HG03060 (cell line): ENCODE measurements around the gene CEP112.

Source experiments
- ATAC-seq: cut with Tn5 transposase; IDR thresholded peaks from one replicate; pipeline ENCODE4 v1.9.1; 2021; ENCODE audit warnings: low read depth, moderate number of reproducible peaks; ENCODE audit not compliant: unreplicated experiment

CEP112 gene

DNA sequence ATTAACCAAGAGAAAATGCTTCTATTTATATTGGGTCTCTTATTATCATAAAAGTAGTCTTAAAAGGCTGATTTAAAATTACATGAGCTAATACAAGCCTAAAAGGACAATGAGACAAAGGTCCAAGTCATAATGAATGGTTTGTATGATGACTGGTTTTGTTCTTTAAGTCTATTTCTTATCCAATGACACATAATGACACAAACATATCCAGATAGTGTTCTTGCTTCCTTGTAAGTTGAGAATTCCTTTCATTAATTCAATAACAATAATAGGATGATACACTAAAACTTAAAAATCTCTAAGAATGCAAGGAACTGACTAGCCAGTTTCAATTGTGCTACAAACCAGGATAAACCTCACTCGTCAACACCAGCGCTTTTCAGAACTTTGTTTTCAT lies 244.1 kb downstream of the CEP112 start:
- no peak for ATAC-seq

DNA sequence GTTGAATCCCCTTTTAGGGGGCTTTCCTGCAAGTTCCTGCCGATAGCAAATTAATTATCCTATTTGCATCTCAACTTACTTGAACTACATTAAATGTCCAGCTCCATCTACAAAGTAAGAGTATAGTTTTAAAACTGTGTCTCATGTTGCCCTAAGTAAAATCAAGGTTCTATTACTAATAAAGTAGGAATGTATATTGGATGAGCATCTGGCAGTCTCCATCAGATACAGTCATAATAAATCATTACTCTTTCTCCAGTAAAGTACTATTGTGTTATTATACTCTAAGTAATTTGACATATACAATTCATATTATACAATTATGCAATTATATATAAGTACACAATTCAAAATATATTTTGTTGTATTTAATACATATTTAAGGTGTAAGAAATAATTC lies 249.3 kb downstream of the CEP112 start:
- no peak for ATAC-seq

DNA sequence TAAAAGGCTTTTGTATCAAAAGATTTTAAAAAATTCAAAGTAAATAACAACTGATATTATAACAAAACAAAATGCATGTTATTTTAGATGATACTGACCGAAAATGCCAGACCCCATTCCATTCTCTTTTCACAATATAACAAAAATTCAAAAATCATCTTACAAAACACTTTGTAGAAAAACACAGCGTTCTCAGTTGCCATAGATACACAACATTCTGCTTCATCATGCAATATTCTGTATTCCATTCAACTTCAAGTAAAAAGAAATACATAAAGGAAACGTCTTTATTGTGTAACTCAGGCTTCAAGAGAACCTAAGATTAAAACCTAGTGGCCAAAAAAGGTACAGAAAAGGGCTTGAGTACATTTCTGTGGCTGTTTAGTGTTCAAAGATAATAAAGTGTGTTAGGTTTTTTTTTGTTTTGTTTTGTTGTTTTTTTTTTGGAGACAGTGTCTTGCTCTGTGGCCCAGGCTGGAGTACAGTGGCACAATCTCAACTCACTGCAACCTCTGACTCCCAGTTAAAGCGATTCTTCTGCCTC lies 250.5 kb downstream of the CEP112 start:
- no peak for ATAC-seq

- ATAC-seq, result no peak
Measured at GRCh38 chr17:65936013-65936412, 255.9 kb downstream of the CEP112 start.

DNA sequence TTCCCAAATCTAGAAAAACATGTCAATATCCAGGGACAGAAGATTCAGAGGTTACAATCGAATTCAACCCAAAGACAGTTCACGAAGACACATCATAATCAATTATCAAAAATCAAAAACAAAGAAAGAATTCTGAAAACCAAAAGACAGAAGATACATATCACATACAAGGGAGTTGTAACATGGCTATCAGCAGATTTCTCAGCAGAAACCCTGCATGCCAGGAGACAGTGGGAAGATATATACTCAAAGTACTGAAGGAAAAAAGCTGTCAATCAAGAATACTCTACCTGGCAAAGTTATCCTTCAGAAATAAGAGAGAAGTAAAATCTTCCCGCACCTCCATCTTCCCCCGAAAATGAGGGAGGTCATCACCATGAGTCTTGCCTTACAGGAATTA lies 258.6 kb downstream of the CEP112 start:
- no peak for ATAC-seq

DNA sequence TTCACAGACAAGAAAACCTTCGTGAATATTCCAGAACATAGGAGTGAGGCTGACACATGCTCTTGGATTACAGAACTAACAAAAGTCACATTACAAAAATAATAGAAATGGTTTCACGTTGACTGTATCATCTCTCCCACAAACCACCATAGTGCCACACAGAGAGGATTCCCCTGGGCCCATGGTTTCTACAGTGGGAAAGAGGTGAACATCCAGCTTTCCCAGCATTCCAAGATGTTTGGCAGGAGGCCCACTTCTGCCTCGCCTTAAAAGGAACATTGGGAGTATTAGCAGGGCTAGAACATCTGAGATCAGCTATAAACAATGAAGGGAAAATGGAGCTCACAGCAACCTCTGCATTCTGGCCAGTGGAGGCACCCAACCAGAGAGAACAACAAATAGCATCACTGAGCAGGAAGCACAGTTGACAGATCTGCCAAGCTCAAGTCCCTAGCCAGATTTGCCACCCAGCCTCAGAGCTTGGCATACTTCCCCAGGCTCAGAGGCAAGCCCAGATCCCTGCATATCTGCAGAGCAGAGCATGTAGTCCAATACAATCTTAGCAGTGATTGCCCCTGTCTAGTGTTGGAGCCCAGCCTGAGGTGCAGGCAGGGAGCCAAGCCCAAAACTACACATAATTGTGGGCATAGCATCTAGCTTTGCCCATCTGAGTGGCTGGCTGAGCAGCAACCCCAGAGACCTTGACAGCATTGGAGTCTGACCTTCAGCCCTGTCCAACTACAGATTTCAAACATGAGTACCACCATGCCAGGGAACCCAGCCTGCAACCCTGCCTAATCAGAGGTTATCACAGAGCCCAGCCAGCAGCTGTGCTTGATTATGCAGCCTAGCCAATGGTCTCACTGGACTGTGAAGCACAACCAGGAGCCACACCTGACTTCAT lies 260.4 kb downstream of the CEP112 start:
- no peak for ATAC-seq

- no peak for ATAC-seq
Measured at GRCh38 chr17:65930140-65930730, 261.7 kb downstream of the CEP112 start.

GRCh38 chr17:65926599-65926998 lies 265.3 kb downstream of the CEP112 start:
- no peak for ATAC-seq

DNA sequence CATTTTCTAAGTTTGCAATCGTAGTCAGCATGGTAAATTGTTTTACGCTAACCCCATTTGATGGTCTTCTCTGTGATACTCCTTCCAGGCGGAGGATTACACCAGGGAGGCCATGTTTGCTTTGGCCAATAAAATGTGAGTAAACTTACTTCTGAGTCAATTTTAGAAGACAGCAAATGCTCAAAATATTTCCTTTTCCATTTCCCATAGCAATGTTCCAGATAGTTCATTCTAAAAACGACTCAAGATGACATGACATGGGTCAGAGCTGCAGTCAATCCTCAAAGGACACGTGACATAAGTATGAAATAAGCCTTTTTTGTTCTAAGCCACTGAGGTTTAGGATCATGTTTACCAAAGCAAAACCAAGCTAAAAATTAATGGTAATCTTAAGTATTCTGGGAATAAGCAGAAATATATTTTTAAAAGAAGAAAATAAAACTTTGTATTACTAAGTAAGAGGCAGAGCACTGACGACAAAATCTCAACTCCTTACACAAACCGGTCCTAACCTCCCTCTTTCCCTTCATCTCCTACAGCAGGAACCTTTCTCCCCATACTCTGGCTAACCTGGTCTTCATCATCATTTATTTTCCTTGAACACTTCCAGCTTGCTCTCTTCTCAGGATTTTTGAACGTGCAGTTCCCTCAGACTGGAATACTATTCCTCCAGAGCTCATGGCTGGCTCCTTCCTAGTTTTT lies 266.2 kb downstream of the CEP112 start:
- no peak for ATAC-seq

DNA sequence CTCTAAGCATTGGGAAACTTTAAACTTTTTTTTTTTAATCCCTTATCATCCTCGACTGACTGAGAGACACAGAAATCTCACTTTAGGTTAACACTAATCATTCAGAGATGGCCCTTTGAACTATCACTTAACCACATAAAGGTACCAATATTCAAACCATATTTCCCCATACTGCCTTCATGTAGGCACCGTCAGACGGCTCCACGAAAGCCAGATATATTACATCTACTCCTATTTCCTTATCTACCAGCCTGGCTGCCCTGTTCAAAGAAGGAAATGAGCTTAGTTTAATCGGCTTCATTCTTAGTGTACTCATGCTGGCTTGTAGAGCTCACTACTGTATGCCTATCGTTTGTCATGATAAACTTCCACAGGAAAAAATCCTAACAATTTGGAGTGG lies 270.9 kb downstream of the CEP112 start:
- ATAC-seq, result no peak

- no peak for ATAC-seq
Measured at GRCh38 chr17:65918916-65919315, 273.0 kb downstream of the CEP112 start.

GRCh38 chr17:65918500-65918899 lies 273.4 kb downstream of the CEP112 start:
- ATAC-seq, result no peak

- no peak for ATAC-seq
Measured at GRCh38 chr17:65917560-65917959, 274.4 kb downstream of the CEP112 start.

DNA sequence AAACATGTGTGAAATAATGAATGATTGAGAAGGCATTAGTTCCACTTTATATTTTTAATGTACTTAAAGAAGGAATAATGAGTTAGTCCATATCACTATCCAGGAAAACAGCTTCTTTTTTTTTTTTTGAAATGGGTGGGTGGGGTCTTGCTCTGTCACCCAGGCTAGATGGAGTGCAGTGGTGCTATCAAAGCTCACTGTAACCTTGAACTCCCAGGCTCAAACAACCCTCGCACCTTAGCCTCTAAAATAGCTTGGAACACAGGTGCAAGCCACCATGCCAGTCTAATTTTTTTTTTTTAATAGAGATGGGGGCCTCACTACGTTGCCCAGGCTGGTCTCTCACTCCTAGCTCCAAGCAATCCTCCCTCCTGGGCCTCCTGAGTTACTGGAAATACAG lies 275.5 kb downstream of the CEP112 start:
- no peak for ATAC-seq

DNA sequence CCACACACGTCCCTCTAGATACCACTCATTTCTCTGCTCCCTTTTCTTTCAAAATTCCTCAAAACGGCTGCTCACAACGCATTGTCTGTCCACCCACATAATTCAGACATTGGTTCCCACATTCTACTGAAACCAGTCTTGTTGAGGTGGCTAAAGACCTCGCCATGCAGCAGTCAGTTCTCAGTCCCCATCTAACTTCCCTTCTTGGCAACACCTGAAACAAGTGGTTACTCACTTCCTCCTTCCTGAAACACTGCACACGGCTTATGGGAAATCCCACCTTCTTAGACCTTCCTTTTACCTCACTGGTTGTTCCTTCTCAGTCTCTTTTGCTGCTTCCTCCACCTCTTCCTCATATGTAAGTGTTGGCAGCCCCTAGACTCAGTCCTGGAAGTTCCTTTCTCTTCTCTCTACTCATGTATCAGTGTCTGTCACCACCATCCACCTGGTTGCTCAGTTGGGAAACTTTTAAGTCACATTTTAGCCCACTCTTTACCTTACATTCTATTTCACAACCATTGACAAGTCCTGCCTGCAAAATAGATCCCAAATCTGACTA lies 277.1 kb downstream of the CEP112 start:
- peak; percentile 91 for ATAC-seq

DNA sequence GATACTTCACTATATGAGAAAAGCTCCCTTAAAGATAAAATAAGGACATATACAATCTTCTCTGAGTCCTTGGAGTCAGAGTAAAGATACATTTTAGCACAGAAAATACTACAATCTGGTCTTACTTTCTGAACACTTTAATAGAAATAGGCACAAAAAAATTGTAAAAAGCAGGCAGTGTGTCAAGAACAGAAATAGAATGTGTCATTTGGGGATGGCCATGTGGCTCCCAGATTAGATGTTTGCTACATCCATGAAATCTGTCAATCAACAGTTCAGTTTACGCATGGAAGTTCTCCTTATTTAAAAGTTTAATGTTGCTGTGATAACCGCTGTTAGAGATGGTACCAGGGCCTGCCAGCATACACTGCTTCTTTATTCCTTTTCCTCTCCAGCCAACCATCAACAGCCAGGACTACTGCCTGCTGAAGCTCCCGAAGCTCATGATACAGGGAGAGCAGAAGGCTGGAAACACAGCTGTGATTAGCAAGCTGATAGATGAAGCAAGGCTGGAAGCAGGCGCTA lies 278.5 kb downstream of the CEP112 start:
- no peak for ATAC-seq

- ATAC-seq, result no peak
Measured at GRCh38 chr17:65910836-65911235, 281.1 kb downstream of the CEP112 start.

DNA sequence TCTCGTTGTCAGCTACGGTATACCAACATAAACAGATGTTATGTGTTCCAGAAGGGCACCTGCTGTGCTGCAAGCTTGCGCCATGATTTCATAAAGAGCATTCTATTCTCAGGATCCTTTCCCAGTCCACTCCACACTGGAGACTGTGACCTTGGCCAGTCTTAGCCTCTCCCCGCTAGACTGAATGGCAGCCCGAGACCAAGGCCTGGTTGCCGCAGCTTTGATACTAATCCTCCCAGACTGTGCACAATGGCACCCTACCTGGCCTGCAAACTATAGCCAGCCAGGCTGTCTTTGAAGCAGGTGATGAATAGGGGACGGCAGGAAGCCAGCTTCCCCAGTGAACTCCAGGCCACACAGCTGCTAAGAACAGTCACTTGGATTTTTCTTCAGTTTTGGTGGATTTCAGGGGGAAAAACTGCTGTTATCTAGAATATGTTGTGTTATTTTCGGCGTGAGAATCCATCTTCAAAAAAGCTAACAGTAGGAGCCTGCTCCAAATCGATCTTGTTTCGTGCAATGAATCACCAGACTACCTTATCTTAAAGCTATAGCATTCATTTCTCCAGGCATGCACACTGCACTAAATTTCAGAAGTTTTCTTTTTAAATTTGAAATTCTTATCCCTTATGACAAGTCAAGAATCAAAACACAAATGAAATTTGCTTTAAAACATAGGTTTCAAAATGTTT lies 289.0 kb downstream of the CEP112 start:
- ATAC-seq, result no peak

- no peak for ATAC-seq
Measured at GRCh38 chr17:65902155-65902554, 289.8 kb downstream of the CEP112 start.

- no peak for ATAC-seq
Measured at GRCh38 chr17:65901394-65901793, 290.5 kb downstream of the CEP112 start.
